NAMALWA (cell line): ENCODE results near the gene DNAJC17.

ENCODE experiments used
- DNase-seq: peaks from one replicate; pipeline ENCODE4 v3.0.0-alpha.2; 2015; ENCODE audit warnings: low spot score

The DNAJC17 gene

DNA sequence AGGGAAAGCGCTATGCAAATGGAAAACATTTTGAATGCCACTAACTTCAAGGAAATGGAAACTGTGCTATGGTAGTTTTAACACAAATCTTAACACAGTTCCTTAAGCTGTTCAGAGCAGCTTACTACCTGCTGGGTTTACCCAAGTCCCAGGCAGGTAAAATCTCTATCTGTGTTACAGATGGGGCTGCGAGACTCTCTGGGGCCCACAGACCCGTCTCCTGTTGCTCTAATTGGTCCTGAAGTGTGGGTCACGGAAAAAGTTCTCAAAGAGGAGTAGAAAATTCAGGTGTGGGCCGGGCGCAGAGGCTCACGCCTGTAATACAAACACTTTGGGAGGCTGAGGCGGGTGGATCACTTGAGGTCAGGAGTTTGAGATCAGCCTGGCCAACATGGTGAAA lies 17.3 kb downstream of the DNAJC17 start:
- no peak for DNase-seq

DNA sequence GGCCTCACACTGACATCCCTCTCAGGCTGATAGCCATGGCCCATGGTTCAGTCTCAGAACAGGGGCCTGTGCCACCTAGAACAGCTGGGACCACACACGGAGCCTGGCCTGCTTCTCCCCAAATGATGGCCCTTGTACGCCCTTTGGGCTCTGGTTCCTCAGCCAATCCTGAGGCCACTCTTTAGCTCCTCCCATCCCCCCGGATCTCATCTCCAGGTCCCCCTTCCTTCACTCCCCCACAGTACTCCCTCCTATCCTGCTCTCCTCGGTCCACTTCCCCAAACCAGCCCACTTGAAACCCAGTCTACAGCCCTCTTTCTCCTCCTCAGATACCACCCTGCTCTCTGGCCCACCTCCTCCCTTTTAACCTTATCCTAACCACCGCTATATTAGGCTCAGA lies 18.2 kb downstream of the DNAJC17 start:
- no peak for DNase-seq

DNA sequence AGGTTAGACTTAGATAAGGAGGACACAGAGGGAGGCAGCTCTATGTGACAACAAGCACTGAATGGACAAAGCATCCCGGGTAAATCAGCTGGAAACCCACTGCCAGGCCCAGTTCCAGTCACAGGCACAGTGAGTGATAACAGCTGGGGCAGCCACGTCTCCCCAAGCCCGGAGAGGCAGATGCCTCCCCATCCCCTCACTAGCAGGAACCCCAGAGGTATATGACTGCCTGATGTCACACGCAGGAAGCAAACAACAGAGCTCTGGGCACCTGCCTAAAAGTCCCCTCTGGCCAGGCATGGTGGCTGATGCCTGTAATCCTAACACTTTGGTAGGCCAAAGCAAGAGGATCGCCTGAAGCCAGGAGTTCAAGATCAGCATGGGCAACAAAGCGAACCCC lies 19.3 kb downstream of the DNAJC17 start:
- DNase-seq: no peak

DNA sequence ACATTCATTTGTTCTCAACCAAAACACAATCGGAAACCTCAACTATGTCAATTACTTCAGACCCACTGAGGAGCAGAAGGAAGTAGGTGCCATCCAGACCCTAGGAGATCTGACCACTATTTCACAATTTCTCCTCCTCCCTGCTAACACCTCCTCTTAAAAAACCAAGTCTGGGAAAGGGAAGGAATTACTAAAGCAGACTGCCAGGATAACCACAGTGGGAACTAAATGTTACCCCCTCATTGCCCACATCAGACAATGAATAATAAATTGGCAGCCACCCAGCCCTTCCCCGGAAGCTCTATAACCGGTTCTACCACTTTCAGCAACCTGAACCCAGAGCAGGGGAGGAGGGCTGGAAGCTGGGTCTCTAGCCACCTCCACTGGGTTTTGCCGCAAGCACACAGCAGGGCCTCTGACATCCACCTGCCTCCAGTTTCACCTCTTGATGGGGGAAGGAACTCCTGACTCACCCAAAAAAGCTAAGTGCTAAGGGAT lies 19.9 kb downstream of the DNAJC17 start:
- DNase-seq: no peak

DNA sequence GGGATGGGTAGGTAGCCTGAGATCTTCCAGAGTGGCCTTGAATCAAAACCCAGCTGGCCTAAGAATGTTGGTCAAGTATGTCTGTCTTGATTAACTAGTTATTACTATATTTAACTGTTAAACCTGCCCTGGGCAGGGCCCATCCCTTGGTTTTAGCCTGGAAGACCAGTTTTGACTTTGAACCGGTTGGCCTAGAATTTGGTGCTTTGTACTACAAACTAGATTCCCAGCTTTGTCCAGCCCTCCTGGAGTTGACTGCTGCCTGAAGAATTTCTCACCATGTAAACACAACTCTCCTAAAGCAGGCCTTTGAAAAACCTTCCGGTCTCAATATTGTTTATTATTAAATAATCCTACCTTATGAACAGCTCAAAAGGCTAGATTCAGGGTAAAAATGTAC lies 21.5 kb downstream of the DNAJC17 start:
- DNase-seq: no peak

DNA sequence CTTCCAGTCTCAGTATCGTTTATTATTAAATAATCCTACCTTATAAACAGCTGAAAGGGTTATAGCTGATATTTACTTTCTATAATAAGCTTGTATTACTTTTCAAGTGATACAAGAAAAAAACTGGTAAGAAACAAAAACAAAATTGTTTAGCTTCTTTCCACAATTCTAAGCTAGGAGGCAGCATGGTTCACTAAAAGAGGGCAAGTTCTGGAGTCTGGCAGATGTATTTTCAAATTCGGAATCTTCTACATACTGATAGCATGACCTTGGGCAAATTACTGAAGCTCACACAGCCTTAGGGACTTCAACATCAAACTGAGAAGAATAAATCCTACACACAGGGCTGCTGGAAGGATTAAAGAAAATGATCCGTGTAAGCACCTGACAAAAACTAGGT lies 22.1 kb downstream of the DNAJC17 start:
- DNase-seq: no peak

DNA sequence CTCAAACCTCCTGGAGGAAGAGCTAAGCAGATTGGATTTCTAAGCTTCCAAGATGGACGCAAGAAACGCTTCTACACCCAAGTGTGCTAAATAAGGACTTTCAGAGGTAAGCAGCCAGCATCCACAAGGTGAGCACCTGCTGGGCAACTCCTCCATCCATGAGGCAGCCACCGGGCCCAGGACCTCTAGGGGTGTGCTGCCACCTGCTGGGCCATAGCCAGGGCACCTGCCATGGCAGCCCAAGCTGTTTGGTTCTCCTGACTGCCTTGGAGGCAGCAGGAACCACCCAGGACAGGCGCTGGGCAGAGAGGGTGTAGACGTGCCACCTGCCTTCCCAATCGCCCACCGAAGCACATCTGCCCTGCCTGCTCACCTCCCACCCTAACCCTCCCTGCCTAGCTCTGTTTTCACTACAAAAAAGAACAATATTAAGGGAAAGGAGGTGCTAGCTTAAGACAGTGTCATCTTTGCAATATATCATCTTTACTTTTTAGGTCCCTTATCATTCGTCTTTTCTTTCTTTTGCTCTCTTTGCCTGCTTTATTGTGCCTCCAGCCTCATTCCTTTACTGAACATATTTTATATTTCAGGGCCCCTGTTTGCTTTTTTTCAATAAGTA lies 24.6 kb downstream of the DNAJC17 start:
- DNase-seq: peak; percentile 86

DNA sequence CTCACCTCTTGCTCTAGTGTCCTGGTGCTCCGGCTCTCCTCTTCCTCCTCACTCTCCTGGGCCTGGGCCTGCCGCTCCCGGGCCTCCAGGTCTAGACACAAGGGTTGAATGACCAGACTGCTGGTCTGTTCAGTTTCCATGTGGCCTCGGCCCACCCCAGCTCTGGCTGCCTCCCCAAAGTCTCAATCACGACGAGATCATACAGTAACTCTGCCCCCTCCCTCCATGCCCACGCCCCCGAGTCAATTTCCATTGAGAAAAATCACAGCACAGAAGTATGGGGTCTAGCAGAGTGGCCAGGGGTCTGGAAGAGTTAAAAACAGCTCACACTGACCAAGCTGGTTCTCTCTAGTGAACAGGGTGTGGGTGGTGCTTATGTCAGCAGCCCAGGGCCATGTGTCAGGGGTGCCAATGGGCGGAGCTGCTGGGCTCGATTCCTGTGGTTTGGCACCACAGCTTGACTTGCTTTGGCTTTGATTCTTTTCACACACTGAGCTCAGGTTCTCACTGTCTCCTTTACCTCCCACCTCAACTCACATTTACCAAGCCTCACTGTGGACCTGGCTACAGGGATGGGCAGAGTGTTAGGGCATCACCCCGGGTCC lies 30.6 kb downstream of the DNAJC17 start:
- DNase-seq: no peak

DNA sequence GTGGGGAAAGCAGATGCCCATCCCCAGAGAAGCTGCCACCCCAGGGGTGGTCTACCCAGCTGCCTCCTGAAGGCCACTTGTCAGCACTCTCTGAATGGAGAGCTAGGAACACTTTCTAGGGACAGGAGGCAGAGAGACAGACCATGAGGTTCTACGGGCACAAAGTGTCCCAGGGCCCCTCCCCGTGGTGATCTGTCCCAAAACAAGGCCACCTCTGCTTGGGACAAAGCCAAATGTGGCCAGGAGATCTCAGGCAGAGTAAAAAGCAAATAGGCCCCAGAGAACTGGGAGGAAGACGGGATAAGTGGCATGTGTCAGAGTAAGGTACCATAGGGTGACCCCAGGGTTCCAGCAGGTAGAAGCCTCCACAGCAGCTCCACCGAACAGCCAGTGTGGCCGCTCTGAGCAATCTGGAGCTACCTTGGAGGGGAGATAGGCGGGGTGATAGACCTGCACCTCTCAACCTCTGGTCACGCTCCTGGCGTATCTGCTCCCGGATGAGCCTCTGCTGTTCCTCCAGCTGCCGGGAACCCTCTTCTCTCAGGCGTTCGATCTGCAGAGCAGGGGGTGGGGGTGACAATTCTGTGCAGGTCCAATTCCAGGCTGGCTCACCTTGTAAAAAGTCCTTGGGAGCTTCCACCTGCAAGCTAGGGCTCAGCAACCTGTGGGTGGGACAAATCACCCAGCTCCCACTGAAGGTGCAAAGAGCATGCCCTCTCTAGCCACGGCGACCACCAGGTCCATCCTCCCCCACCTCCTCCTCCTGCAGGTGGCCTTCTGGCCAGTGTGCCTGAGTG lies 31.3 kb downstream of the DNAJC17 start:
- no peak for DNase-seq

DNA sequence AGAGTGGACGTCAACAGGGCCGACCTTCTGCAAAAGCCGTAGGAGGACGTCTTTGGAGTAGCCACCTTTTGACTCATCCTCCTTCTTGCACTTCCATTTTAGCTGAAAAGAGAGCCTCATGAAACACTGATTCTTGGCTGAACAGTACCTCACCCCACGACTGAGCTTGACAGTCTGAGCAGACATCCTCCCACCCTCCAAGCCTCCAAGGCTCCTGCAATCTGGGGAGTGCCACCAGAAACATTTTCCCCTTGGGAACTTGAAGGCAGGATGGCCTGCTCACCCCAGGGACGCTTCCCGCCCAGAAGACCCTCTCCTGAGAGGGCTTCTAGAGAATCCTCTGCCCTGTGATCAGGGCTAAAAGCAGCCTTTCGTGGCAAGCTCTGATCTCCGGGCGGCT lies 32.3 kb downstream of the DNAJC17 start:
- no peak for DNase-seq

DNA sequence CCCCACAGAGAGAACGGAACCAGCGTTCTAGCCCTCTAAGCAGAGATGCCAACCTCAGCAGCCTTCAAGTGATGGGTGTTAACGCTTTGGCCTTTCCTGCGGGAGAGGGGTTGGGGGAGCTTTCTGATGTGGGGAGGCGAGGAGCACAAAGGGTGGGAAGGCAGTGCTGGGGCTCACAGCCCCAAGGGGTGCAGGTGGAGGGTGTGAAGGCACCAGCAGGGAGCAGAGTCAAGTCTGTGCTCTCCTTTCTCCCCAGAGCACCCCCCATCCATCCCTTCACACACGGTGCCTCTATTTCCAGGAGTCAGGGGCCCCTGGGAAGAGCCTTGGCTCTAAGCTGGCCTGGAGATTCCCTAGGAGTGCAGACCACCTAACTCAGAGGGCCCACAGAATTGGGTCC lies 33.4 kb downstream of the DNAJC17 start:
- DNase-seq: no peak

DNA sequence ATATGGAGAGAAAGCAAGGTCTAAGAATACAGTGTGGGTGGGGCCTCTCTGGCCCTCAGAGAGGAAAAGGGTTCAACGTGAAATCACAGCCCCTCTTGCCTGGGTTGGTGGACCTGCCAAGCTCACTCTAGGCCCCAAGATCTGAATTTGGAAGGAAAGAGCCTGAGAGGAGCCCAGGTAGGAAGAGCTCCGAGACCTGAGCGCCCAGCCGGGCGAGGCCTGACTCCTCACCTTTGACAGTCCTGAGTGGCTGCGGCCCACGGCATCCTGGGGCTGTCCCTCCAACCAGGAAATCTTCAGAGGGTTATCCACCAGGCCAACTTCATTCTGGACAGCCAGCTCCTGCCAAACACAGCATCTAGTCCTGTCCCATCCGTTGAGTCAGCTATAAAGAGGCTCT lies 33.8 kb downstream of the DNAJC17 start:
- no peak for DNase-seq

DNA sequence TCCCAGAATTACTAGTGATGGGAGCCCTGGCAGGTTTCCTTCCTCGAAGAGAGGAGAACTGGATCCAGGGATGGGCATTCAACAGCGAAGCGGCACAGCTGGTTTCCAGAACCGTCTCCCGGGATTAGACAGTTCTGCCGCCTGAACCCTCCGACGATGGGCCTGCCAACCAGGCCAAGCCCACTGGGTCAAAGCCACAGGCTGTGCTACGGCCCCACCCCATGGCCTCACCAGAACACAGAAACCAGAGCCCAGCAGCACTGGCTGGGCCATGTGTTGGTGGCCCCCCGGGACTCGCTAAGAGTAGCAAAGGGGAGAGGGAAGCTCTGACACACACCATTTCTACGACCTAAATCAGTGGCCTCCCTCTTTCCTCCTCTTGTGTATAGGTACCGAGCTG lies 35.3 kb downstream of the DNAJC17 start:
- no peak for DNase-seq

DNA sequence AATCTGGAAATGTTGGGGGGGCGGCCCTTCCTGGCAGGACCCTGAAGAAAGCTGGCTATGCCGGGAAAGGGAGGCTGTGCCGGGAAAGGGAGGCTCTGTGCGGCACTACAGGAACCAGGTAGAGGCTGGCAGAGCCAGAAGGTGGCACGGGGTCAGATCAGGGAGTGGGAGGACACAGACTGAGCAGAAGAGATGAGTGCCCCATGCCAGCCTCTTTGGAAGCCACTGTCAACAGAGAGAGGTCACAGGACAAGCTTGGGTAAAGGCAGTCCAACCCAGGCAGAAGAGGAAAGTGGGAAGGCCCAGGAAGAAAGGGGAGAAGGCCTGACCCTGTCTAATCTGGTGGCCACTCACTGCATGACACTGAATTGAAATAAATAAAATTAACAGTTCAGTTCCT lies 36.0 kb downstream of the DNAJC17 start:
- no peak for DNase-seq

DNA sequence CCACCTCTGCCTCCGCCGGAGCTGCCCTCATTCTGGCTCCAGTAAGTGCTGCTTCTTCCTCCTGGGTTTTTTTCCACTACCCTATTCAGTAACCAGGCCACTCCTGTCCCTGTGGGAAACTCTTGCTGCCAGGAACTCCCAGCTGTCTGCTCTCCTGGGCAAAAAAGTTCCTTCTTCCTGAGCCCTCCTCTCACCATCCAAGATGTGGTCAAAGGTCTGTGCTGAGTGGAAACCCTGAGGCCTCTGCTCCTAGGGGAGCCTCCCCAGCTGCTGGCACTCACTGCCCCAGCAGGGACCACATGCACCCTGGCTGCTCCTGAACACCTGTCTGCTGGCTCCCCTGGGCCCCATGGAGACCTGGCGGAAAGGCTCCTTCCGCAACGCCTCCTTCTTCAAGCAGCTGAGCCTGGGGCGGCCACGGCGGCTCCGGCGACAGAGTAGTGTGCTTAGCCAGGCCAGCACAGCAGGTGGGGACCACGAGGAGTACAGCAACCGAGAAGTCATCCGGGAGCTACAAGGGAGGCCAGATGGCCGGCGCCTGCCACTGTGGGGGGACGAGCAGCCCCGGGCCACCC lies 37.0 kb downstream of the DNAJC17 start:
- peak; percentile 90 for DNase-seq

DNA sequence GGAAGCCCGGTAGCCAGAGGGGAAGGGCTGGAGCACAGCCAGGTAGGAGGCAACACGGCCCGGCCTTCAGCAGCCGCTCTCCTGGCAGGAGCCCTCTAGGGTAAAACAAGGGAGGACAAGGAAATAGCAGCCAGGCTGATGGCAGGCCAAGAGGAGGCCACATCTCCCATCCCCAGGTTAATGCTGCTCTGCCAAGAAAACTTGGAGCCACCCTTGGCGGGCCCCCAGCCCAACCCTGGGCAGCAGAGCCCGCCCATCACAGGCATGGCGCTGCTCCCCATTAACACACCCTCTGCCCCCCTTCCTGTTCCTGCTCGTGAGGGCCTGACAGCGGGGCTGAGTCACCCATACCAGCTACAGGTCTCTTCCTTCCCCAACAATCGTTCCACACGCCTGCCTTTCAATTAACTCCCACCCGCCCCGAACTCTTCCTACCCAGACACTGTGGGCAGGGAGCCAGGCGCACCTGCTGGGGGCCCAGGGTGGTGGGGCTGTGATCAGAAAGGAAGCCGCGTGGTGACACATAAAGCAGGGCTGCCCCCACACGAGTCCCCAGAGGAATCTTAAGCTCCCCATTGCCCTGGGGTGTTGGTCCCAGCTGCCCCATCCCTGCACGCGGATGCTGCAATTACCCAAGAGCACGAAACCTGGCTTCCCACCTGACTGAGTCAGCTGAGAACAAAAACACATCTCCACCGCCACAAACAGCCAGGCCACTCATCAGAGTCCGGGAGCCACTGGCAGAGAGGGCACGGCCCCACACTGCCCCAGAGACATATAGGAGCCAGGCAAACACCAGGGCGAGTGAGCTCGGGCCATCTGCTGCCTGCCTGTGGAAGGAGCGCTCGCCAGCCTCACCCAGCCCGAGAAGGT lies 37.8 kb downstream of the DNAJC17 start, which contains the start of gene C15orf62:
C15orf62 (plus strand) TSS at position 707 of the 873 bp plus-strand sequence. CDS start 516 bp downstream, outside the sequence.
- DNase-seq: peak; percentile 96

DNA sequence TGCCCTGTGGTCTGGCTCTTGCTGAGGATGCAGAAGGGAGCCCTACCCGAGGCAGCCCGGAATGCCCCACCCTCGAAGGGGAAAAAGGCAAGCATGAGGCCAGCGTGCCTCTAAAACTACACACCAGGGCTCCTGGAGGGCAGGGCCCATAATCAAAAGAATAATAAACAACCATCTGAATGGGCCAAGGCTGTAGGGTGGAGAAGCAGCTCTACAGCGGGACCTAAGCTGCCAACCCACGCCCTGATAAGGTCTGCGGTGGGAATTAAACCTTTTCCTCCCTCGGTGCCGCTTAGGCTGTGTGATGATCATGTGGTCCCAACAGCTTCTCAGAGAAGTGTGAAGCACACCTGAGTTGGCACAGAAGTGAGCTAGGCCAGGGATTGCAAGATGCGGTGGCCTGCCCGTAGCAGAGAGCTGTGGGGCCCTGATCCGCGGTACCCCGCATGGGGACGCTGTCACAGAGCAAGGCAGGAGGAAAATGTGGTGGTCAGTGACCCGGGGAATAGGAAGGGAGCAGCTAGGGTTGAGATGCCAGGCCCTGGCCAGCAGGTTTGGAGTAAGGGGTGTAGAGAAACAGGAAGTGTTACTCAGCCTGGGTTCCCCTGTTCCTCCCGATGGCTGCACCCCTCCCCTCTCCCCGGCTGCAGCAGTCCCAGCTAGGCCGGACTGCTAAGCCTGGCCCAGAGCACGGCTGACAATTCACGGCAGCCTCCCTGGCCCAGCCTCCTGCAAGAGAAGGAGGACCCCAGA lies 38.6 kb downstream of the DNAJC17 start:
- peak; percentile 40 for DNase-seq

DNA sequence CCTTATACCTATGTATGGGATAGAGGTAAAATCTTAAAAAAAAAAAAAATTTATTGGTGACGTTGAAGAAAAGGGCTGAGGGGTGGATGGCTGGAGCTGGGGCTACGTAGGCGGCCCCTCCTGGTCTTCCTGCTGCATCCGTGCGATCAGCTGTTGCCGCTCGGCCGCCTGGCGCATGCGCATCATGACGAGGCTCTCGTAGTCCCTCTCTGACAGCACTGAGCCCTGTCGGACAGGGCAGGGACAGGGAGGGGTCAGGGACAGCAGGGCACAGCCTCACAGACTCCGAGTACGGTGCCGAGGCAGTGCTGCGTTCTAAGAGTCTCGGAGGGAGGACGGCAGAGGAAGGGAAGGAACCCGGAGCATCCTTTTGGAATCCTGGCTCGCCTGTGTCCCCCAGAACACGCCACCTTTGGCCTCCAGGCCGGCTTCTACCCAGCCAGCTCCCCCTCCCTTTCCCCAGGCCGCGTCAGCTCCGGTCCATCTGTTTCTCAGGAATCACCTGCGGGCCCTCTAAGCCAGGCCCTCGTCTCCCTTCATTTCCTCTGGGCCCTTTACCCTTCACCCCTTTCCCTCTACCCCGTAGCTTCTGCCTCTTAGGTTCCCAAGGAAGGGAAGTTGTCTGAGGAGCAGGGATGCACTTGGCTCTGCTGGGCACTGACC lies 39.3 kb downstream of the DNAJC17 start:
- no peak for DNase-seq

DNA sequence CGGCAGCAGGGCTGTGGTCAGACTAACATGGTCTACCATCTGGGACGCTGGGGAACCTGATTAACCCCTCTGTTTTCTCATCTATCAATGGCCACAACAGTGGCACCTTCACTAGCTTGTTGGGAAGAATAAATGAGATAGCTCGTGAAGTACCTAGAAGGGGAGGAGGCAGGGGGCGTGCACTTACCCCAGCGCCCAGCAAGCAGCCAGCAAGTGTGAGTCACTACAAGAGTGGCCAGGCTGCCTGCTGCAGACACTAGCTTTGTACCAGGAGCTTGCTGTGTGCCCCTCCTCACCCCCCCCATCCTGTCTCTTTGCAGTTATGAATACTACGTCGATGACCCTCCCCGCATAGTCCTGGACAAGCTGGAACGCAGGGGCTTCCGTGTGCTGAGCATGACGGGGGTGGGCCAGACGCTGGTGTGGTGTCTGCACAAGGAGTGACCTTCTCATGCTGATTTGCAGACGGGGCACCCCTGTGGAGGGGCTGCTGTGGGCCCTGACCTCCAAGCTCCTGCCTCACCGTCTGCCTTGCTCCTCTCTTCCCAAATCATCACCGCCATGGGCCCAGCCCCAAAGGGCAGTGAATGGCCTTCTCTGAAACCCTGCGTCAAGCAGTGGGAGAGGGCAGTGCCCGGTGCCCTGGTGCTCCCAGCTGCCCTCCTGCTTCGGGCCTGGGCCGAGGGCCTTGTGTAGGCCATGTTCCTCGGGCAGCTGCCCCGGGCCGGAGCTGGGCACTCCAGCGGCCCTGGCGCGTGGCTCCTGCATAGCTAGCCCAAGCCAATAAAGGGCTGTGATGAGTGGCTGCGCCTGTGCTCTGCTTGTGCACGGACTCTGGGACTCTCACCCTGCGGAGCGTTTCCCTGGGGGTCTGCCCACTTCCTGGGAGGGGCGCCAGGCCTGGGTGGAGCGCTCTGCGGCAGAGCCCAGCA lies 40.1 kb downstream of the DNAJC17 start:
- no peak for DNase-seq
